ENCODE results near the gene S100A10.

Gene S100A10

DNA sequence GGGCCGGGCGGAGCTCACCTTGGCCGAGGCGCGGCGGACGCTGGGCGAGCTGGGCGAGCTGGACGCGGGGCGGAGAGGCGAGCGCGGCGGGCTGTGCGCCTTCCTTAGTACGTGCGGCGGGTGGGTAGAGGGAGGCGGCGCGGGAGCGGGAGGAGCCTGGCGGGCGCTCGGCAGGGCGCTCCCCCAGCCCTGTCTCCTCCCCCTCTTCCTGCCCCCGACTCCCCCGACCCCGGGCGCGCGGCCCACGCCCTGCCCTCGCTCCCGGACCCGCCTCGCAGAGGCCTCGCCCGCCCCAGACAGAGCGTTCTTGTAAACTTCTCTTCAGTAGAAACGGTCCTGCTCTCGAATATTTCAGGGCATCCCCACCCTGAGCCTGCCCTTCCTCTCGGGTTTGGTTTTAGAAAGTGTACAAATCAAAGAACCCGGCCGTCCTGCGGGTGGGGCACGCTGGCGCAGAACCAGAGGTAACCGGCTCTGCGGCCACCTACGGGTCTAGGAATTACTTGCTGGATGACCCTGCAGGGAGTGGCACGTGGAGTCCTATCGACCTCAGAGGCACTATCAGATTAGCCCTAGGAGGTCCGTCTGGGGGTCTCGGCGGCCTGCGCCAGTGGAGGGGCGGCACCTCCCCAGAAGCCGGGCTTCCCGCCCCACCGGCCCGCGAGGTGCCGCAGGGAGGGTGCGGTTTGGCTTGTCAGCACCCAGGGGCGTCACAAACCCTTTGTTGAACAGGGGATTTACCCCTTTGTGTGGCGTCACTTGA, at the start of gene S100A10:
S100A10 (minus strand) TSS at position 126 of the 763 bp plus-strand sequence. CDS start 7,629 bp downstream, outside the sequence.
- DNase-seq: peak; percentile 58 to 83 (median 69)

DNA sequence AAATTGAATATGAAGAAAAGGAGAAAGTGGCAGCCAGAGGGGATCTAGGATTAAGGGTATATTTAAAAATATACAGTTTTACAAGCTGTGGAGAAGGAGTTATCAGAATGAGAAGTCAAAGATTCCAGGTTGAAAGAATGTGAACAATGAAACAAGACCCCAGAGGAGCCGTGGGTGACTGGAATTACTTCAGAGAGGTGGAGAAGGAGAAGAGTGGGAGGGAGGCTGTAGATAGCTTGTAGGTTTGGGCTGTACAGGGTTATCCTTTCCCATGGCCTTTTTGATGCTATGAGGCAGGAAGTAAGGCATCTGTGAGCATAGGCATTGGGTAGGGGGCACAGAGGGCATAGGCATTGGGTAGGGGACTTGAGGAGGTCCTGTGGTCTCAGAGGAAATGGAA, 48.4 kb upstream of the S100A10 start:
- DNase-seq: no peak

DNA sequence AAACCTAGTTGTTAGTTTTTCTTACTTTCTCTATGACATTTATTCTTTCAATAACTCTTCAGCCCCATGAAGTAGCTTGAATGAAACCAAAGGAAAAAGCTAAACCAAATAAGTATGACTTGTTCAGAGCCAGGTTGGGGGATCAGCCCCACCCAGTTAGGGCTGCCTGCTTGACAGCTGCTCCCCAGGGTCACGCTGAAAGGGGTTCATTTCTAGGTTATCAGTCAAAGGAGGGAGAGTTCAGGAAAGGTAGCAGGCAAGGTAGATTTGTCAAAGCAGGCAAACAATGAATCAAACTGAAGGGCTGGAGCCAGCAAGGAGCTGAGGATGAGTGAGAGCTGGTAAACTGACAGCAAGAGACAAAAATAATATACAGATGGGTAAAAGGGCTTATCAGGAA, 46.2 kb upstream of the S100A10 start:
- DNase-seq: no peak

- no peak for DNase-seq
These were observed 45.8 kb upstream of the S100A10 start for GRCh38 chr1:152039461-152039860.

- DNase-seq: no peak
These were observed 45.2 kb upstream of the S100A10 start for GRCh38 chr1:152038871-152039270.

DNA sequence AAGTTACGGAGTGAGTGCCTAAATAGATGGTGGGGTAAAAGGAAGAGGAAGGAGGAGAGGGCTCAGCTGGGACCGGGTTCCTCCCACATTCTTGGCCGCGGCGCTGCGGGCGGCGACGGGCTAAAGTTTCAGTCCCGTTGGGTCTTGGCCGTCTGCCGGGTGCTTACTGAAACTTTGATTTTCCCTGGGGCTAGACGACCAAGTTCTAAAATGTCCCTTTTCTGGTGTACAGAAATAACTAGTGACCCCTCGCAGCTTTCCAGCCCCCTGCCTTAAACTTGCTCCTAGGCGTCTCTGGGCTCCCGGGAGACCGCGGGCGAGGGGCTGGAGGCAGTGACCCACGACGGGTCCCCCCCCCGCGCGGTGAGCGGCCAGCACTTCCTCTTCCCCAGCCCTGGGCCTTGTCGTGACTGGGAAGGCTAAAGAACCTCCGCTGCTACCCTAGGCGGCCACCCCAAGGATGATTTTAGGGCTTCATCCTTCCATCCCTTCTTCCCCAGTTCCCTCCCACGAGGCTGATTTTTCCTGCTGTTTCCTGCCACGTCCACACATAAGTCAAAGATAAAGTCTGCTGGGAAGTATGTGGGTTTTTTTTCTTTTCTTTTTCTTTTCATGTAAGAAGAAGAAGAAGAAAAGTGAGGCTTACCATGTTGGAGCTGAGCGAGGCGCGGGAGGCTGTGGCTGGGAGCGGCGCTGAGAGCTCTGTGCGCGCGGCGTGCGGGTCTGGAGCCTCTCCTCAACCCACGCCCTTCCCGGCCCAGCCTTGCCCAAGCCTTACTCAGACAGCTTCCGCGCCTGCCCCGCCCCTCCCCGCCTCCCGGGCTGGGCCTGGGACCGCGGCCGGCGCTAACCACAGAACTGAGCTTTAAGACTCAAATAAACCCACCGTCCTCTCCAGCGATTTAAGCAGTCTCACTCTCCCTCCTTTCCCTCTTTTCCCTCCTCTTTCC, 42.9 kb upstream of the S100A10 start, which contains the start of gene S100A11:
S100A11 (minus strand) TSS at position 738 of the 950 bp plus-strand sequence; CDS start at position 649, 89 bp downstream.
- peak in 5 of 6 experiments; percentile 12 to 36 (median 14) for DNase-seq

GRCh38 chr1:152035539-152036266, 42.0 kb upstream of the S100A10 start:
- DNase-seq: no peak

- DNase-seq: peak; percentile 31 to 73 (median 54)
These were observed 41.2 kb upstream of the S100A10 start for GRCh38 chr1:152034654-152035538.

DNA sequence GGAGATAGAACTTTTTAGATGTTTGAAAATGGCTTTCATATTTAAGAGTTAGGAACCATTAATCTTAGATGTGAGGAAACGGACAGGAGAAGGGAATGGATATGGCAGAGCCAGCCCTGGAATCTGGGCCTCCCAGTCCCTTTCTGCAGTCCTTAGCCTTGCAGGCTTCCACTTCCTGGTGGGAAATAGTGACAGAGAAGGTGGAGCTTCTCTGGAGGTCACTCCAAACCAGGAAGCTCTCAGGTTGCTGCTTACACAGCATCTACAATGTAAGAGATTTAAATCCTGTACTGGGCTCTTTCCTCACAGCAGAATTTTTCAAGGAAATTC, 40.6 kb upstream of the S100A10 start:
- DNase-seq: no peak

GRCh38 chr1:152029929-152030211, 36.2 kb upstream of the S100A10 start:
- no peak for DNase-seq

GRCh38 chr1:152029144-152029928, 35.7 kb upstream of the S100A10 start:
- no peak for DNase-seq

DNA sequence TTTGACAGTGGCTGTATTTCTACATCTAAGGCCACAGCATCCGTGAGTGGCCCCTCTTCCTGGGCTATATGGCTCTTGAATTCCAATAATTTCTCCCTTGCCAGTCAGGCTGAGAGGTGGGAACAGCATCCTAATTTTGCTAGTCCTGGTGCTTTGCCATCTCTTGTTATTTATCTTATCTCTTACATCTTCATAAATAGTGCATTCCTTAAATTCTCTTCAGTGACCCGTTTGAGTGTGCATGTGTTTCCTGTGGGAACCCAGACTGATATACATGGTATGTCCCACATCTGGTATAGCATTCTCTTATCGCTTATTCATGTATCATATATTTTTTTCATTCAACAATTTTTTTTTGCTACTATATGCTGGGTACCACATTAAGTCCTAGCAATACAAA, 33.2 kb upstream of the S100A10 start:
- no peak for DNase-seq

GRCh38 chr1:152024223-152024622, 30.6 kb upstream of the S100A10 start:
- DNase-seq: no peak

DNA sequence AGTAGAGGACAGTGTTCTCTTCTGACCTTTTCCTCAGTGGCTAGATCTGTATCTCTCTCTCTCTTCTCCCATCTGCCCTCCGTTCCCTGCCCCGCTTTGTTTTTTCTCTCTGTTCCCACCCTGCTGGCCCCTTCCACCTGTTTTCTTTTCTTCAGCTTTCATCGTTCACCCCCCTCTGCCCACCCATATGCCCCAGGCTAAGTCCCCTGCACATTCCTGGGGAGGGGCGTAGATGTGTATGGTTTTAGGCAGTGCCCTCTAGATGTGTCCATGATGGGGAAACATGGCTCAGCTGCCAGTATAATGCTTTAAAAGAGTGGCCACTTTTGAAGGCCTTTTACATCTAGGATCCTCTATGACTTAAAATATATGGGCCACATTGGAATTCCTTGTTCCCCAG, 29.6 kb upstream of the S100A10 start:
- no peak for DNase-seq

GRCh38 chr1:152022474-152022873, 28.8 kb upstream of the S100A10 start:
- DNase-seq: no peak

DNA sequence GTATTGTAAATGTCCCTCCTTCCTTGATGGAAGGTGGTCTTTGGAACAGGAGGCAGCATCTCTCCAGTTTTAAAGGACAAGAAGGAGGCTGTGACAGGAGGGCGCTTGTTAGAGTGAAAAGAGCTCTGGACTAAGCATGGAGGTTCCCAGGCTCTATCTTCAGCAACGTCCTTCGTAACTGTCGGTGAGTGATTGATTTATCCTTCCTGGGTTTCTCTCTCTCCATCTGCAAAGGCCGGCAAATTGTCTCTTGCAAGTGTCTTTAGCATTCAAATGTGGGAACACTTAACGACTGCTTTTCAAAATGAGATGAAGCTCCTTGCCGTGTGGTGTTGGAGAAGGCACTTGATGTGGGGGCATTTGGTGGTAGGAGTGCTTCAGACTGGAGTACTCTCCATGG, 27.9 kb upstream of the S100A10 start:
- no peak for DNase-seq

GRCh38 chr1:152020849-152021248, 27.2 kb upstream of the S100A10 start:
- DNase-seq: no peak

GRCh38 chr1:152018537-152018936, 24.9 kb upstream of the S100A10 start:
- no peak for DNase-seq

- DNase-seq: no peak
These were observed 22.1 kb upstream of the S100A10 start for GRCh38 chr1:152015766-152016165.

DNA sequence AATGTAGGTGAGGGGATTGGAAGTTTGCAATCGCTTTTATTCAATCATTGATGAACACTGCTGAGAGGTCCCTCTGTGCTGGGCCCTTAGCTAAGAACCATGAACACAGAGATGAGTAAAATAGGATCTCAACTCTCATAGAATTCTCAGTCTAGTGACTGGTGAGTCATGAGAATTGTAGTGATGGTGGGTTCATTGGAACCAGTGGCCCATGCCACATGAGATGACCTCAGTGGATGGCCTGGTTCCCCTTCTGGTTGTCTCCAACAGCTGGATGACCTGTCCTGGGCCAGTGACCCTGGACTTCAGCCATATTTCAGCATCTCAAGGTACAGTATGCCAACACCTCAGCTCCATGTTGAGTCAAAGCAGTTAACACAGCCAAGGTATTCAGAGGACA, 21.3 kb upstream of the S100A10 start:
- no peak for DNase-seq

GRCh38 chr1:152013664-152014237, 20.1 kb upstream of the S100A10 start:
- DNase-seq: peak in 2 of 6 experiments; percentile 15 to 25

Data from stimulated activated naive CD4-positive, alpha-beta T cell (primary cell).